Stimulated activated CD8-positive, alpha-beta memory T cell treated with anti-CD3 and anti-CD28 coated beads, Interleukin-4, amount 100 ng/mL, for 24 hours (primary cell): Measurements from ENCODE around the gene RHBDF2.

Experiments used
- DNase-seq: peaks from one replicate; pipeline ENCODE4 v3.0.0-alpha.2; 2020; ENCODE audit warnings: low read depth

RHBDF2 gene

DNA sequence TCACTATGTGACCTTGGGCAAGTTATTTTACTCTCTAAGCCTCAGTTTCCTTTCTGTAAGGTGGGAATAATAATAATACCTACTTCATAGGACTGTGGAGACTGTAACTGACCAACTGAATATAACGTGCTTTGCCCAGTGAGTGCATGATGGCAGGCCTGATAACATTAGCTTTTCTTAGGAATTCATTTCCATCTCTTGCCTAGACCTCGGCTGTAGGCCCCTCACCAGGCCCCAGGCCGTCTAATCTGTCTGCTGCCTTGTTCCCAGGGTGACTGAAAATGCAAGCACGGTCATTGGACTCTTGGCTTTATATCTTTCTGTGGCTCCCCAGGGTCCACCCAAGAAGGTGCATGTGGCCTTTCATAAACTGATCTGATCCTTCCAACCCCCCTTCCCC, 41.5 kb downstream of the RHBDF2 start:
- DNase-seq = no peak

DNA sequence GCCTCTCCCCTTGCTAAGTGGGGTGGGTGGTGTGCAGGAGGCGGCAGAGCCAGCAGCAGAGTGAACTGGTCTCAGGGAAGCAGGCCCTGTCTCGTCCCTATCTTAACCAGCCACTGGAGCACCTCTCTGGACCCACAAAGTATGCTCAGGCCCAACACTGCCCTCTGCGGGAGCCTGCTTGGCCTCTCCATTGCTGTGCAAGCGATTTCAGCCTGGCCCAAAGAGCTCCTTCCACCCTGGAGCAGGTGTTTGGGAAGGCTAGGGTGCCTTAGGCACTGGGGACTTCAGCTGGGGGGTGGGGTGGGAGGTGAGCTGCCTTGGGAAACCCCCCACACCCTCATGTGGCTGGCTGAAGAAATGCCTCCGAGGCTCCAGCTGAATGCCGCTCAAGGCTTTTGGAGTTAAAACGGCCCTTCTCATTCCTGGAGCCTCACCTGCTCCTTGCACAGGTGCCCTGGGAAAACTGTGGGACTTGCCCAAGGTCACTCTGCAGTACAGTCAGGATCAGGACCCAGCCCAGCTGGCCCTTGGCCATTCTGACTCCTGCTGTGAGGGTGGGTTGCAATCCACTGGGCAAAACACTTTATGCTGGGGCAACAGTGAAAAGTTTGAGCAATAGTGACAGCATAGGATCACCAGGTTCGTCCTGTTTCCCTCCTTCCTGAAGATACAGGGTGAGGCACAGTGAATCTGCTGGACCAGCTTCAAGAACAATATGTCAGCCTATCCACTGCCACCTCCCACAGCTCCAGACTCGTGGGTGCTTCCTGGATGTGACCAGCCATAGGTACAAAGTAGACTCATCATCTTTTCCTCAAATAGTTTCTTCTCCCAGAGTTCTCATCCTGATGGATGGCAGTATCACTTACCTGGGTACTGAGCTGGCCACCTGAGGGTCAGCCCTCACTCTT, 42.4 kb downstream of the RHBDF2 start:
- no peak for DNase-seq

- DNase-seq = no peak
These were observed 47.8 kb downstream of the RHBDF2 start for GRCh38 chr17:76453431-76453743.

GRCh38 chr17:76452660-76453430, 48.4 kb downstream of the RHBDF2 start, which contains the start of gene UBE2O:
UBE2O (minus strand) TSS chr17:76453152; CDS start chr17:76453141, 11 bp downstream.
- peak; percentile 88 for DNase-seq

GRCh38 chr17:76452127-76452659, 49.0 kb downstream of the RHBDF2 start:
- no peak for DNase-seq

- no peak for DNase-seq
These were observed 49.7 kb downstream of the RHBDF2 start for GRCh38 chr17:76451506-76451905.

DNA sequence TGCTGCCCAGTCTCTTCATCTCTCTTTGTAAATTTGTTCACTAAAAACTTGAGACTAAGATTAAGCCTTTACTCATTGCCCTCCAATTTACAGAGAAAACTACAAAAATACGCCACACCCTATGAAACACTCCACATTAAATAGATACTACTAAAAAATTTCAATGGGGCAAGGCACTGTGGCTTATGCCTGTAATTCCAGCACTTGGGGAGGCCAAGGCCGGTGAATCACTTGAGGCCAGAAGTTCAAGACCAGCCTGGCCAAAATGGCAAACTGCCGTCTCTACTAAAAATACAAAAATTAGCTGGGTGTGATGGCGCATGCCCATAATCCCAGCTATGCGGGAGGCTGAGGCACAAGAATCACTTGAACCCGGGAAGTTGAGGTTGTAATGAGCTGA, 52.1 kb downstream of the RHBDF2 start:
- no peak for DNase-seq

DNA sequence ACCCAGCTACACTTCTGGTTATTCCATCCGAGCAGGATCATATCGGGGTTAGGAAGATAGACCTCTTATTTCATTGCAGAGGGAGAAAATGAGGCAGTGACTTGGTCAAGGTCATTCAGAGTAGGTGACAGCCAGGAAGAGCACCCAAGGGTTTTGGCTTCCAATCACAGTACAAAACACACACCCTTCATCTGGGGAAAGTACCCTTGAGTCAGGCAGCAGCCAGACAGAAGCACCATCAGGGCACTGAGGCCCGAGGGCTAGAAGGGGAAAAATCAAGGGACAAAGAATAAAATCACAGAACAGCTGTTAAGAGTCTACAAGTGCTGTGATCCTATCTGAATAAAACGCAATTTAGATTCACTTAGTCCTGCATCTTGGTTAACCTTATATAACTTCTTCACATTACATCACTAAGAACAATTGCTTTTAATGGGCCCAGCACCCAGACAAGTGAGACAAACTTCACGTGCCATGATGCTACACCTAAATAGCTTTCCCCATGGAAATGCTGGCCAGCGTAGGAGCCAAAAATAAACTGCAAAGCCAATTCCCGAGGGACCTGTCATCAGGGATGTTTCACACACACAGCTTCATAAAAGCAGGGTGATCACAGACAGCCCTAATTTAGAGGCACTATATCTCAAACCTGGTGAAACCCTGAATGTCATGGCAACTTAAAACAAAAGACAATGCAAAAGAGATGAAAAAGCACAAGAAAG, 53.1 kb downstream of the RHBDF2 start:
- DNase-seq = no peak

DNA sequence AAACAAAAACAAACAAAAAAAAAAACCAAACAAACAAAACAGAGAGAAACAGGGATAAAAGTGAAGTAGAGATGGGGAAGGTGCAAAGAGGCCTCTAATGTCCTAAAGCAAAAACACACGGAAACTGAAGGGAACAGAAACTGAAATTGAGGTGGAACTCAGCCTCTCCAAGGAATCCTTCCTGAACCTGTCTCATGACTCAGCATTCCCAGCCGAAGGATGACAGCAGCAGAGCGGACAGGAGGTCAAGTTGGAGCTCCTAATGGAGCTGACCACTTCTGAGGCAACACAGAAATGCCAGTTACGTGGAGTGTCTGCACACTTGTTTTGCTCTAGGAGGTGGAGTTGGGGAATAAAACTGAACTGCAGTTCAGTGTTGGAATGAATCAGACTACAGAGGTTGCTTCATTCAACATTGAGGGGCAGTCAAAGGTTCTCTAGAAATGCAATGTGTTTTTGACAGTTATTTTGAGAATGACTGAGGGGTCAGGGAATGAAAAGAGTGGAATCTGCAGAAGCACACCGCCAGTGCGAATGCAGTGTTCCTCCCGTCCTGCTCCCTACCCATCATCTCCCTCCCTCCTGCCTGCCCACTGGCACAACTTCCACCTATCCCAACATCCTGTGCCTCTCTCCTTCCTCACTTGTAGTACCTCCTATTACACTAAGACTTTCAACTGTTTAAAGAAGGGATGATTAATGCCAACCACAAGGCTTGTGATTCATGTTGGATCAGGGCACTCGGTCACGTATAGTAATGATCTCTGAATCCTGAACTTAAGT, 54.6 kb downstream of the RHBDF2 start:
- DNase-seq = no peak

DNA sequence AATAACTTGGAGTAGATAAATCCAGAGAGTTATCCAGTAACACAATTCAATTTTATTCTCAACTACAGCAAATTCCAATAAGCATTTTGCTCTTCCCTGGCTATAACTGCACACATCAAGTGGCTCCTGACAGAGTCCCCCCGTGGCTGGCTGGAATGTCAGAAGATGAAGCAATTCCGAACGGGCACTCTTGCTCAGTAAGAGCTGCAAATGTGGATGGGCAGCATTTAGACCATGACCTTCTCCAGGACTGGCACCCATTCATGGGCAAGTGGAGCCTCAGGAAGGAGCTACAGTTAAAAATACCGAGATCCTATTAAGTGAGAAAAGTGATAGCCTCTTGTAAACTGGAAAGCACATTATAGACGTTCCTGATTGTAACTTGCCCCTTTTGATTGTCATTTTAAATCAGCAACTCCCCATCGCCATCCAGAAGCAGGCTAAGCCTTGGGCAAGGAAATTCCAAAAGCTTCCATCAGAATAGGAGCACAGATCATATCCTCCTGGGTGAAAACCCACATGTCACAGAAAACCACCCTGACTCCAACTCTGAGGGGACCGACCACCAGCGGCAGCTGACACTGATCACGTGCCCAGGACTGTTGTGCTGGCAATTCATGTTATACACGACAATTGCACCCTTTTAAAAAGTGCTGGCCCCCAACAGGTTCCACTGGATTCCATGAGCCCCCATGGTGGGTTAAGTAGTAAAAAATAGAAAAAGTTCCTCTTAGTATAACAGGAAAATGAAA, 55.4 kb downstream of the RHBDF2 start:
- no peak for DNase-seq

- no peak for DNase-seq
These were observed 56.5 kb downstream of the RHBDF2 start for GRCh38 chr17:76444518-76445311.

GRCh38 chr17:76442341-76443338, 58.6 kb downstream of the RHBDF2 start:
- DNase-seq = no peak

GRCh38 chr17:76441686-76442340, 59.4 kb downstream of the RHBDF2 start:
- DNase-seq = no peak

- no peak for DNase-seq
These were observed 60.4 kb downstream of the RHBDF2 start for GRCh38 chr17:76440751-76441362.

DNA sequence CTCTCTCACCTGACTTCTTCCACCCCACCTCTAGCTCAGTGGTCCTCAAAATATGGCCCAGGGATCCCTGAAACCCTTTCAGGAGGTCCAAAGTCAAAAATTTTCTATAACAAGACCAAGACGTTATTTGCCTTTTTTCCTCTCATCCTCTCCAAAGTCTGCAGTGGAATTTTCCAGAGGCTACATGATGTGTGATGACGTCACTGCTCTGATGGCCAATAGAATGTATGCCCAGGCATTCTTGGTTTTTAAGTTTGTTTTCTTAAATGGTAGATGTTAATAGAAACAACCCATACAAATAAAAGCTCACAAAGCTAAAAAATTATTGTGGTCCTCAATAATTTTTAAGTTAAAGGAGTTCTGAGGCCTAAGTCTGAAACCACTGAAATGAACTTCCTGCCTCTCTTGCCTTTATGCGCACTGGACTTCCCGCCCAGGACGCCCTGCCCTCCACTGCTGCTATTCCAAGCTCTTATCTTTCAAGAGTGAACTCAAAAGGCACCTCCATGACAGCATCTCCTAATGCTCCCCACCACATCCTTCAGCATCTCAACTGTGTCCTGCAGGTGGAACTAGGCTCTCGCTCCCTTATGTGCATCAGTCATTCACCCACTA, 61.8 kb downstream of the RHBDF2 start:
- DNase-seq = no peak

- no peak for DNase-seq
These were observed 62.3 kb downstream of the RHBDF2 start for GRCh38 chr17:76438906-76439305.
